Keratinocyte (primary cell): Measurements from ENCODE around the gene NETO2. TPM values are rescaled to one million over a fixed set of nuclear protein-coding genes. Genes with fewer than 3 reads are reported as not detected.

Experiments
- DNase-seq: peaks from one replicate; pipeline ENCODE4 v3.0.0-alpha.2; 2011; ENCODE audit warnings: low read depth, missing footprints, low spot score
- FAIRE-seq: peaks from 2 replicates; lab custom pipeline; 2011; peaks lifted over from hg19 to GRCh38; lab: Jason Lieb, UNC
- H2AFZ ChIP-seq: 2 replicates; pipeline ENCODE4 v1.6.0; 2012; ENCODE audit warnings: low read length, control low read depth, inconsistent platforms; ENCODE audit not compliant: control insufficient read depth
- H3K27ac ChIP-seq: 2 replicates; pipeline ENCODE4 v1.5.1; 2011; ENCODE audit warnings: low read length; ENCODE audit not compliant: control insufficient read depth, insufficient read depth
- H3K27me3 ChIP-seq: 3 replicates; pipeline ENCODE4 v1.6.0; 2011; ENCODE audit warnings: low read length; ENCODE audit not compliant: control insufficient read depth, insufficient read depth; ENCODE audit errors: extremely low read depth
- H3K36me3 ChIP-seq, 2 experiments: 2 replicates in 1 of 2; 3 replicates in 1 of 2; pipeline ENCODE4 v1.5.1; 2011; ENCODE audit warnings: low read length in 2 of 2, mild to moderate bottlenecking in 1 of 2; ENCODE audit not compliant: control insufficient read depth in 2 of 2, insufficient read depth in 2 of 2; ENCODE audit errors: extremely low read depth in 1 of 2
- H3K4me1 ChIP-seq: 3 replicates; pipeline ENCODE4 v1.5.1; 2011; ENCODE audit warnings: low read length; ENCODE audit not compliant: control insufficient read depth, insufficient read depth; ENCODE audit errors: extremely low read depth
- H3K4me2 ChIP-seq: 3 replicates; pipeline ENCODE4 v1.6.0; 2011; ENCODE audit warnings: low read depth, low read length; ENCODE audit not compliant: control insufficient read depth, insufficient read depth; ENCODE audit errors: extremely low read depth
- H3K4me3 ChIP-seq, 3 experiments: fragments of 200-600 bp in 1 of 3; sonication (generic) in 1 of 3; 2 replicates in 2 of 3; 3 replicates in 1 of 3; pipeline ENCODE4 v1.5.1; 2011 to 2016; ENCODE audit warnings: low read length in 3 of 3, mild to moderate bottlenecking in 3 of 3, control low read depth in 2 of 3, inconsistent platforms in 1 of 3, low read depth in 1 of 3, mixed read lengths in 1 of 3, mixed run types in 1 of 3, moderate library complexity in 1 of 3; ENCODE audit not compliant: control insufficient read depth in 2 of 3, insufficient read depth in 2 of 3; ENCODE audit errors: extremely low read depth in 1 of 3
- H3K79me2 ChIP-seq: 2 replicates; pipeline ENCODE4 v1.6.0; 2012; ENCODE audit warnings: low read length; ENCODE audit not compliant: control insufficient read depth, insufficient read depth
- H3K9ac ChIP-seq: 3 replicates; pipeline ENCODE4 v1.6.0; 2011; ENCODE audit warnings: low read length; ENCODE audit not compliant: control insufficient read depth, insufficient read depth; ENCODE audit errors: extremely low read depth
- H3K9me1 ChIP-seq: 3 replicates; pipeline ENCODE4 v1.6.0; 2011; ENCODE audit warnings: low read length; ENCODE audit not compliant: control insufficient read depth, insufficient read depth; ENCODE audit errors: extremely low read depth
- H3K9me3 ChIP-seq: 2 replicates; pipeline ENCODE4 v1.5.1; 2012; ENCODE audit warnings: low read depth, low read length; ENCODE audit not compliant: control insufficient read depth
- H4K20me1 ChIP-seq: 3 replicates; pipeline ENCODE4 v1.6.0; 2011; ENCODE audit warnings: low read length; ENCODE audit not compliant: control insufficient read depth, insufficient read depth; ENCODE audit errors: extremely low read depth
- EZH2 ChIP-seq: IDR thresholded peaks from one replicate; pipeline ENCODE4 v1.6.1; 2012; ENCODE audit warnings: inconsistent platforms, mild to moderate bottlenecking, low read length, moderate library complexity
- dilution Hi-C: fragments of 300-500 bp; cut with MboI; formaldehyde crosslinking; loops from one replicate; pipeline ENCODE4 v1.7.0; 2020; ENCODE audit warnings: low sequenced_read_pairs; ENCODE audit not compliant: extremely low pct_ligation_motif_present
- polyA plus RNA-seq, 5 experiments: library from polyadenylated mRNA; depleted of rRNA in 3 of 5; stranded (reverse) in 3 of 5; stranded (forward) in 1 of 5; unstranded in 1 of 5; fragments of >200 nt; gene quantifications; 1 replicate in 1 of 5; 2 replicates in 3 of 5; 3 replicates in 1 of 5; pipeline versions ENCODE4 v1.2.1 to v1.2.3, GENCODE V29; 2011 to 2012; ENCODE audit warnings: missing spikeins in 2 of 5, low read depth in 1 of 5, low replicate concordance in 1 of 5
- TF ChIP-seq, protein P1 (sequence below), 3 experiments: IDR thresholded peaks in 1 of 3; conservative IDR thresholded peaks in 1 of 3; optimal IDR thresholded peaks in 1 of 3; 2 replicates in 2 of 3; 3 replicates in 1 of 3; pipeline versions ENCODE3 to v1.5.1; 2011; ENCODE audit warnings: low read length in 3 of 3, mild to moderate bottlenecking in 3 of 3, moderate library complexity in 2 of 3, control low read depth in 1 of 3, inconsistent platforms in 1 of 3; ENCODE audit not compliant: insufficient read depth in 2 of 3; ENCODE audit errors: extremely low read depth in 1 of 3

NETO2 gene
- polyA plus RNA-seq, 1 donor (not counting 4 experiments of a cell fraction or from before 2014, with no cell fraction given) = 74.4 TPM

- FAIRE-seq (no peak), DNase-seq (no peak)
- Histone ChIP-seq H3K79me2 (no peaks in the 10 kb centered on the region), H3K9me1 (no peaks in the 10 kb centered on the region), H4K20me1 (peaks cover 2% of the 10 kb centered on the region), H3K4me3 (no peak overlapping the region), H2AFZ (no peak overlapping the region), H3K9ac (no peak overlapping the region), H3K4me2 (no peak overlapping the region), H3K9me3 (no peaks in the 10 kb centered on the region), H3K27ac (no peak overlapping the region), H3K36me3 (no peaks in the 10 kb centered on the region), H3K4me1 (no peaks in the 10 kb centered on the region), H3K27me3 (peaks cover 5% of the 10 kb centered on the region)
- no peak for TF ChIP-seq EZH2
- TF ChIP-seq, protein P1, sequence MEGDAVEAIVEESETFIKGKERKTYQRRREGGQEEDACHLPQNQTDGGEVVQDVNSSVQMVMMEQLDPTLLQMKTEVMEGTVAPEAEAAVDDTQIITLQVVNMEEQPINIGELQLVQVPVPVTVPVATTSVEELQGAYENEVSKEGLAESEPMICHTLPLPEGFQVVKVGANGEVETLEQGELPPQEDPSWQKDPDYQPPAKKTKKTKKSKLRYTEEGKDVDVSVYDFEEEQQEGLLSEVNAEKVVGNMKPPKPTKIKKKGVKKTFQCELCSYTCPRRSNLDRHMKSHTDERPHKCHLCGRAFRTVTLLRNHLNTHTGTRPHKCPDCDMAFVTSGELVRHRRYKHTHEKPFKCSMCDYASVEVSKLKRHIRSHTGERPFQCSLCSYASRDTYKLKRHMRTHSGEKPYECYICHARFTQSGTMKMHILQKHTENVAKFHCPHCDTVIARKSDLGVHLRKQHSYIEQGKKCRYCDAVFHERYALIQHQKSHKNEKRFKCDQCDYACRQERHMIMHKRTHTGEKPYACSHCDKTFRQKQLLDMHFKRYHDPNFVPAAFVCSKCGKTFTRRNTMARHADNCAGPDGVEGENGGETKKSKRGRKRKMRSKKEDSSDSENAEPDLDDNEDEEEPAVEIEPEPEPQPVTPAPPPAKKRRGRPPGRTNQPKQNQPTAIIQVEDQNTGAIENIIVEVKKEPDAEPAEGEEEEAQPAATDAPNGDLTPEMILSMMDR (optimal IDR thresholded peaks at IDR 0.05 in 1 of 3, IDR thresholded peaks at IDR 0.05 in 1 of 3, conservative IDR thresholded peaks at IDR 0.05 in 1 of 3; ENCODE audit: extremely low read depth in 1 of 3, insufficient read depth in 2 of 3, low read length in 3 of 3) = no peak
- dilution Hi-C loops = no loop called here
Observed at GRCh38 chr16:47072158-47072557, 71.6 kb downstream of the NETO2 start.

DNA sequence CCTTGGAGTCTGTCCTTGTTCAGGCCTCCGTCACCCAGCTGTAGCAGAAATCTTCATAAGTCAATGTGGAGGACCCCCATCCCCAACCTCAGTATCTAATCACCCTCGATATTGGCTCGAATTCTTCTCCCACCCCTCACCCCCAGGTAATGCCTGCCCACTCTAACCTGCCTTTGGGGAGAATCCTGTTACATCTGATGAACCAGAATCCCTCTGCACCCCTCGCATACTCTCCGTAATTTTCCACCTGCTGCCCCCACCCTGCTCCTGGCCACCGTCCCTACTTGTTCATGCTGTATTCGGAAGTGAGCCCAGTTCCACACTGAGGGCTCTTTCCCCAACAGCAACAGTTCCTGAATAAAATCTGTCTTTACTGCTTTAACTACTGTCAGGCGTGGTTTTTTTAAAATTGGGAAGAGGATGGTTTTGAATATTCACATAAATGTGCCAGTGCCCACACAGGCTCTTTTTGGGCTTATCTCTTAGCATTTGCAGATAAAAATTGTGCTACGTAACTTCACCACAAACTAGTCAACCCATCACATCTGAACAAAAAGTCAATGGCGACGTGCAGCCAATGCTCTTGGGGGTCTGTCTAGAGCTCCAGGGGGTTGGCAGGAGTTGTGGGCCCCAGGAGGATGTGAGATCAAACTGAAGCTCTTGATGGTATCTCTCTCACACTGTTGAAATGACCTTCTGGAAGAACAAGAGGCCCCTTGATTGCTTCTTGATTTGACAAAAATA is 73.7 kb downstream of the NETO2 start:
- peaks cover 5% of the 10 kb centered on the region for H3K27me3 ChIP-seq
- DNase-seq = no peak
- no peak overlapping the region for H3K4me3 ChIP-seq
- H3K4me2 ChIP-seq = no peak overlapping the region
- no peak overlapping the region for H3K27ac ChIP-seq
- dilution Hi-C loops = no loop called here
- no peak for TF ChIP-seq EZH2
- TF ChIP-seq, protein P1 (optimal IDR thresholded peaks at IDR 0.05 in 1 of 3, IDR thresholded peaks at IDR 0.05 in 1 of 3, conservative IDR thresholded peaks at IDR 0.05 in 1 of 3; ENCODE audit: extremely low read depth in 1 of 3, insufficient read depth in 2 of 3, low read length in 3 of 3) = no peak
- no peak for FAIRE-seq
- no peaks in the 10 kb centered on the region for H3K36me3 ChIP-seq
- no peak overlapping the region for H2AFZ ChIP-seq
- no peaks in the 10 kb centered on the region for H3K9me3 ChIP-seq
- no peaks in the 10 kb centered on the region for H3K9me1 ChIP-seq
- no peaks in the 10 kb centered on the region for H3K79me2 ChIP-seq
- no peak overlapping the region for H3K9ac ChIP-seq
- H4K20me1 ChIP-seq = peaks cover 2% of the 10 kb centered on the region
- no peaks in the 10 kb centered on the region for H3K4me1 ChIP-seq
